Heart left ventricle (tissue), 16 donors: ENCODE results near the gene FBXW2. TPM values are rescaled to one million over a fixed set of nuclear protein-coding genes. Genes with fewer than 3 reads are reported as not detected.

Source experiments
- ATAC-seq, 4 donors: fragments of 200-7000 bp; cut with Tn5 transposase; one replicate each; pipeline ENCODE4 v1.9.1; 2020 to 2022; ENCODE audit warnings: moderate library complexity in 4 of 4, mild to moderate bottlenecking in 3 of 4, moderate number of reproducible peaks in 1 of 4
- DNase-seq, 5 donors: peaks; one replicate each; pipeline ENCODE4 v3.0.0-alpha.2; 2020
- H3K27ac ChIP-seq, 12 donors: fragments of 200-600 bp; sonication (generic) in 4 of 12; one replicate each; pipeline versions ENCODE4 v1.5.0 to v1.8.0; 2016 to 2022; ENCODE audit warnings: mild to moderate bottlenecking in 2 of 12
- H3K27me3 ChIP-seq, 9 donors: fragments of 200-600 bp; sonication (generic) in 2 of 9; one replicate each; pipeline versions ENCODE4 v1.5.1 to v1.8.0; 2016 to 2022; ENCODE audit warnings: mild to moderate bottlenecking in 3 of 9
- H3K36me3 ChIP-seq, 9 donors: fragments of 200-600 bp; sonication (generic) in 2 of 9; one replicate each; pipeline versions ENCODE4 v1.5.0 to v1.8.0; 2018 to 2022; ENCODE audit warnings: mild to moderate bottlenecking in 2 of 9
- H3K4me1 ChIP-seq, 12 donors: fragments of 200-600 bp; sonication (generic) in 4 of 12; one replicate each; pipeline versions ENCODE4 v1.5.0 to v1.8.0; 2016 to 2022; ENCODE audit warnings: mild to moderate bottlenecking in 3 of 12
- H3K4me3 ChIP-seq, 12 donors: fragments of 200-600 bp; sonication (generic) in 4 of 12; one replicate each; pipeline versions ENCODE4 v1.5.0 to v1.8.0; 2017 to 2022; ENCODE audit warnings: mild to moderate bottlenecking in 9 of 12, moderate library complexity in 4 of 12
- H3K9me3 ChIP-seq, 12 donors: fragments of 200-600 bp; sonication (generic) in 4 of 12; one replicate each; pipeline versions ENCODE4 v1.5.0 to v1.8.0; 2016 to 2022; ENCODE audit warnings: mild to moderate bottlenecking in 1 of 12
- POLR2A ChIP-seq, 2 donors: fragments of 450-650 bp; IDR thresholded peaks; one replicate each; pipeline ENCODE4 v1.6.1; 2017; ENCODE audit warnings: antibody characterized with exemption in 2 of 2, mild to moderate bottlenecking in 2 of 2, moderate library complexity in 2 of 2
- WGBS, 4 donors: extraction: QIAGEN DNeasy Blood & Tissue Kit in 2 of 4; methylation state at CpG; one replicate each; pipeline versions ENCODE4 v1.1.5 to v1.1.7; 2013 to 2018; 5-methylcytosine and 5-hydroxymethylcytosine counted together
- intact Hi-C, 10 donors: fragments of 100-400 bp; cut with DNase I; formaldehyde crosslinking; loops; one replicate each; pipeline versions ENCODE4 v1.11.1 to v1.14.2; 2022
- polyA plus RNA-seq, 2 donors: library from polyadenylated mRNA; stranded (reverse); fragments of 200-250 nt; gene quantifications; one replicate each; pipeline ENCODE4 v1.2.3, GENCODE V29; 2013
- total RNA-seq, 9 donors: library from RNA; depleted of rRNA in 2 of 9; stranded (reverse); fragments of >200 nt in 2 of 9; fragmentation: NEBNext Ultra II Directional in 3 of 9; extraction: Animal tissue kit (Norgen Biotek cat#: 25700) in 3 of 9; gene quantifications; one replicate each; pipeline versions ENCODE4 v1.1.0 to v1.2.4, GENCODE V29; 2016 to 2023
- TF ChIP-seq, protein P1 (sequence below), 12 donors: fragments of 200-600 bp; sonication (generic) in 4 of 12; IDR thresholded peaks; one replicate each; pipeline versions ENCODE4 v1.5.0 to v1.8.0; 2018 to 2022; ENCODE audit warnings: antibody characterized with exemption in 12 of 12, mild to moderate bottlenecking in 5 of 12
- donor health status: ischemic (EF 13 %, LVEDD 7.1; RV severe dilation, severe dysfunction).
- donor health status: healthy with polysubstance abuse.
- donor health status: DM: no; HTN: yes; CAD: no.
- donor health status: DM: no; HTN: no; CAD: no.
- donor health status: ischemic (EF 25% LVEDD 6.9; RV normal size, moderate dysfunction).
- donor health status: ischemic (EF 25% LVEDD 5.7; RV mildly dilated, moderate dysfunction).
- donor health status: healthy.
- donor health status: DM: yes; HTN: yes; CAD: no.
- donor health status: ischemic (EF 35%, LVEDD 5.7; RV mildly dilated, moderate dysfunction).
- donor health status: nonischemic (EF 11% LVEDD 7.7; RV severe dilation, severe dysfunction).
- donor health status: DM: yes; HTN: yes; CAD: no.
- donor health status: PGD.
- donor health status: ischemic (EF 29% LVEDD 5.4; RV normal size, mild dysfunction).
- donor health status: nonischemic (EF 23%, LVEDD 6.1; RV moderate dilation, normal function).

Gene FBXW2
- total and polyA plus RNA-seq, 11 donors: 7.9 to 58.7 (median 41.0) TPM

DNA sequence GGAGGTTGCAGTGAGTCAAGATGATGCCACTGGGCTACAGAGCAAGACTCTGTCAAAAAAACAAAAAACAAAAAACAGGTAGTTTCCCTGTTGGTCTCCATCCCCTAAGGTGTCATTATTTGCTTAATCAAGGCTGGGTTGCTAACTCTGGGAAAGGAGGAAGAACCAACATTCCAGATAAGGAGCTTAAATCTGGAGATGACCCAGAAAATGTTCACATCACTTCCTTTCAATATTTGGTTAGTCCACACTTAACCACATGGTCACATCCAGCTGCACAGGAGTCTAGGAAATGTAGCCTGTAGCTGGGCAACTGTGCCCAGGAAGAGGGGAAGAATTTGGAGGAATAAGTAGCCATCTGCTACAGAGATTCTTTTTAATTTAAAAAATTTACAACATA is 53.1 kb downstream of the FBXW2 start:
- intact Hi-C loops: no loop called here
- Histone ChIP-seq H3K36me3 (no peaks in the 10 kb centered on the region), H3K4me1 (peaks cover 0 to 29% (median 0%) of the 10 kb centered on the region in 12 donors), H3K27me3 (no peaks in the 10 kb centered on the region), H3K27ac (no peak overlapping the region), H3K4me3 (no peak overlapping the region), H3K9me3 (no peaks in the 10 kb centered on the region)
- ATAC-seq: no peak
- DNase-seq: no peak
- TF ChIP-seq, protein P1, sequence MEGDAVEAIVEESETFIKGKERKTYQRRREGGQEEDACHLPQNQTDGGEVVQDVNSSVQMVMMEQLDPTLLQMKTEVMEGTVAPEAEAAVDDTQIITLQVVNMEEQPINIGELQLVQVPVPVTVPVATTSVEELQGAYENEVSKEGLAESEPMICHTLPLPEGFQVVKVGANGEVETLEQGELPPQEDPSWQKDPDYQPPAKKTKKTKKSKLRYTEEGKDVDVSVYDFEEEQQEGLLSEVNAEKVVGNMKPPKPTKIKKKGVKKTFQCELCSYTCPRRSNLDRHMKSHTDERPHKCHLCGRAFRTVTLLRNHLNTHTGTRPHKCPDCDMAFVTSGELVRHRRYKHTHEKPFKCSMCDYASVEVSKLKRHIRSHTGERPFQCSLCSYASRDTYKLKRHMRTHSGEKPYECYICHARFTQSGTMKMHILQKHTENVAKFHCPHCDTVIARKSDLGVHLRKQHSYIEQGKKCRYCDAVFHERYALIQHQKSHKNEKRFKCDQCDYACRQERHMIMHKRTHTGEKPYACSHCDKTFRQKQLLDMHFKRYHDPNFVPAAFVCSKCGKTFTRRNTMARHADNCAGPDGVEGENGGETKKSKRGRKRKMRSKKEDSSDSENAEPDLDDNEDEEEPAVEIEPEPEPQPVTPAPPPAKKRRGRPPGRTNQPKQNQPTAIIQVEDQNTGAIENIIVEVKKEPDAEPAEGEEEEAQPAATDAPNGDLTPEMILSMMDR (IDR thresholded peaks at IDR 0.05): no peak
- TF ChIP-seq POLR2A (IDR thresholded peaks at IDR 0.05): no peak

DNA sequence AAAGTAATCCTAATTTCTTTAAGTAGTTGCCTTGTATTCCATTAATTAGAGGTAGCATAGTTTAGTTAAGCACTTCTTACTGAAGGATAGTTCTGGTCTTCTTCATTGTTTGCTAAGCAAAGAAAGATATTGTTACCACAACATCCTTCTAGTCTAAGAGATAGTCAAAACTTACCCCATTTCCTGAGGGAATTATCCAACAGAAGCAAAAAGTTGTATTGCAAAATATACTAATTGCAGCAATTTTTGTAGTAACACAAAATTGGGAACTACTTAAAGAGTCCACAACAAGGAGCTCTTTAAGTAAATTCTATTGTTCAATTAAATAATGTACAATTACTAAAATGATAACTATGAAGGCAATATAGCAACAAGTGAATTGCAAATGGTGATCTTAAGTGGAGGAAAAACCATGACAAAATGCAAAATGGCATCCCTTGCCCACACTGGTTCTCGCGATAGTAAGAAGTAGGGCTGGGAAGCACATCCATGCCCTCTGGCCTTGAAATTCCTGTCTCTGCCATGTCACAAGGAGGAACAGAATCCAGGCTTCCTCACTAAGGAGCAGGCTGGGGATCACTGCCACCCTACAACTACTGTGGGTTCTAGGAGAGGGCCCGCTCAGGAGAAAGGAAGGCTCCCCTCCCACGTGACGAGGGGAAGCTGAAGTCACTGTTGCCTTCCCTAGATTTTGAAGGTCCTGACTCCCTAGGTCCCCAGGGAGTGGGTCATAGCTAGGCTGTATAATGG is 55.6 kb downstream of the FBXW2 start:
- 90 to 95% (median 93%) methylated on average over 5 of the region's 5 CpGs for WGBS, 4 donors
- intact Hi-C loops: no loop called here
- no peak overlapping the region for H3K4me3 ChIP-seq
- no peak for ATAC-seq
- TF ChIP-seq, protein P1 (IDR thresholded peaks at IDR 0.05): no peak
- no peak for TF ChIP-seq POLR2A (IDR thresholded peaks at IDR 0.05)
- peak overlapping the region in 1 of 12 donors; percentile 79 for H3K27ac ChIP-seq
- DNase-seq: no peak
- H3K4me1 ChIP-seq: peaks cover 0 to 53% (median 0%) of the 10 kb centered on the region in 12 donors
- H3K27me3 ChIP-seq: no peaks in the 10 kb centered on the region
- no peaks in the 10 kb centered on the region for H3K36me3 ChIP-seq
- no peaks in the 10 kb centered on the region for H3K9me3 ChIP-seq

GRCh38 chr9:120736881-120737280 is 56.3 kb downstream of the FBXW2 start:
- Histone ChIP-seq H3K4me3 (no peak overlapping the region), H3K9me3 (no peaks in the 10 kb centered on the region), H3K4me1 (peaks cover 0 to 54% (median under 1%) of the 10 kb centered on the region in 12 donors), H3K36me3 (no peaks in the 10 kb centered on the region), H3K27me3 (no peaks in the 10 kb centered on the region), H3K27ac (peak overlapping the region in 1 of 12 donors; percentile 79)
- intact Hi-C loops: no loop called here
- DNase-seq: no peak
- 89 to 100% (median 94%) methylated on average over 2 of the region's 2 CpGs for WGBS, 4 donors
- TF ChIP-seq POLR2A (IDR thresholded peaks at IDR 0.05): no peak
- TF ChIP-seq, protein P1 (IDR thresholded peaks at IDR 0.05): no peak
- no peak for ATAC-seq

DNA sequence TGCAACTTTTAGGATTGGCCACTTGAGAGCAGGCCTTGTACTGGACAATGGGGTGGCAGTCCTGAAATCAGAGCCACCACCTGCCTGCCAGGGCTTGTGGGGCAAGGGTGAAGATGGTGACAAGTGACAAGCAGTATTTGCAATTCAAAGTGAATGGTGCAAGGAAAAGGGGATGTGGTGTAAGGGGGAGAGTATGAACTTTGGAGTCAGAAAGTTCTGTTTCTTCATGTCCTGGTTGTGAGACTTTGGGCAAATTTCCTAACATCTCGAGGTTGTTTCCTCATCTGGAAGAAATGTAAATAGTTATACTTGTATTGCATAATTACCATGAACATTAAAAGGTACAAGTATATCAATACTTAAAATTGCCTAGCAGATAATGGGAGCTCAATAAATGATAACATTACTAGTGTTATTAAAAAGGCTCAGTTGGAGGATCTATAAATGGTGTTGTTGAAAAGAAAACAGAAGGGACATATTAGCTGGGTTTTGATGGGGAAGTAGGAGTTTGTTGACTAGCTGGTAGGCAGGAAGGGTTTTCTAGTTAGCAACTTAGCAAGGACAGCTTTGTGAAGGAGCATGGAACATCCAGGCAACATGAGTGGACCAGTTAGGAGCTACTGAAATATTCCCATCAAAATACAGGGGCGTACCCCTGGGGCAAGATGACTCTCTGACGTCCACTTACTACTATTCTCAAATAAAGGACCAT is 57.6 kb downstream of the FBXW2 start:
- Histone ChIP-seq H3K4me3 (no peak overlapping the region), H3K9me3 (no peaks in the 10 kb centered on the region), H3K27ac (peak overlapping the region in 4 of 12 donors; percentile 9 to 79 (median 52)), H3K27me3 (no peaks in the 10 kb centered on the region), H3K36me3 (no peaks in the 10 kb centered on the region), H3K4me1 (peaks cover 0 to 56% (median 6%) of the 10 kb centered on the region in 12 donors)
- no peak for TF ChIP-seq POLR2A (IDR thresholded peaks at IDR 0.05)
- TF ChIP-seq, protein P1 (IDR thresholded peaks at IDR 0.05): no peak
- intact Hi-C loops: no loop called here
- ATAC-seq: peak in 3 of 4 donors; percentile 25 to 60 (median 38)
- 73 to 86% (median 78%) methylated on average over 3 of the region's 3 CpGs for WGBS, 4 donors
- peak in 2 of 5 donors; percentile 45 to 60 for DNase-seq
